ENCODE measurements around the gene LURAP1L. TPM values are rescaled to one million over a fixed set of nuclear protein-coding genes. Genes with fewer than 3 reads are reported as not detected.
A peak's percentile ranks its signal among the peaks of the same experiment; 100 is the strongest.

LURAP1L gene
- polyA plus RNA-seq, 4 donors: 3.5 to 17.5 (median 6.5) TPM

DNA sequence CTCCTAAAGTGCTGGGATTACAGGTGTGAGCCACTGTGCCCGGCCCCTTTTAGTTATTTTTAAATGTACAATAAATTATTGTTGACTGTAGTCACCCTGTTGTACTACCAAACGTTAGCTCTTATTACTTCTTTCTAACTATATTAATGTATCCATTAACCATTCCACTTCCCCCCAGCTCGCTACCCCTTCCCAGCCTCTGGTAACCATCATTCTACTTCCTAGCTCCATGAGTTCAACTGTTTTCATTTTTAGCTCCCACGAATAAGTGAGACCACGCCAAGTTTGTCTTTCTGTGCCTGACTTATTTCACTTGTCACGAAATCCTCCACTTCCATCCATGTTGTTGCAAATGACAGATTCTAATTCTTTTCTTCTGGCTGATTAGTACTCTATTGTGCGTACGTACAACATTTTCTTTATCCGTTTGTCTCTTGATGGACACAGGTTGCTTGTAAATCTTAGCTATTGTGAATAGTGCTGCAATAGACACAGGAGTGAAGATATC lies 6.5 kb downstream of the LURAP1L start:
- H3K36me3 ChIP-seq (ENCODE audit: control insufficient read depth in 3 of 3, insufficient read depth in 2 of 3, low read depth in 1 of 3, low read length in 3 of 3): peaks cover 0 to 5% (median 0%) of the 10 kb centered on the region in 3 donors
- H3K27me3 ChIP-seq (ENCODE audit: control insufficient read depth in 3 of 3, insufficient read depth in 3 of 3, low read length in 3 of 3): no peaks in the 10 kb centered on the region
- DNase-seq (no peak), FAIRE-seq (no peak)
- peaks cover 0 to 22% (median 5%) of the 10 kb centered on the region in 3 donors for H3K4me1 ChIP-seq (ENCODE audit: control insufficient read depth in 3 of 3, insufficient read depth in 2 of 3, low read depth in 1 of 3, low read length in 2 of 3)
- WGBS, 3 donors: 64 to 73% (median 72%) methylated on average over 9 of the region's 9 CpGs
- H3K9me3 ChIP-seq (ENCODE audit: control insufficient read depth in 2 of 2, insufficient read depth in 1 of 2, low read depth in 1 of 2, low read length in 1 of 2): peaks cover 0 to 1% of the 10 kb centered on the region in 2 donors
- no peak overlapping the region for H3K4me3 ChIP-seq (ENCODE audit: low read depth in 1 of 3, low read length in 3 of 3)
- no peak overlapping the region for H3K27ac ChIP-seq (ENCODE audit: low read depth in 1 of 3, low read length in 2 of 3)

GRCh38 chr9:12783767-12784460 lies 9.1 kb downstream of the LURAP1L start:
- H3K4me3 ChIP-seq (ENCODE audit: low read depth in 1 of 3, low read length in 3 of 3): no peak overlapping the region
- no peaks in the 10 kb centered on the region for H3K27me3 ChIP-seq (ENCODE audit: control insufficient read depth in 3 of 3, insufficient read depth in 3 of 3, low read length in 3 of 3)
- H3K27ac ChIP-seq (ENCODE audit: low read depth in 1 of 3, low read length in 2 of 3): peak overlapping the region; percentile 32 to 59 (median 36)
- 68 to 91% (median 77%) methylated on average over 1 of the region's 1 CpG for WGBS, 3 donors
- H3K4me1 ChIP-seq (ENCODE audit: control insufficient read depth in 3 of 3, insufficient read depth in 2 of 3, low read depth in 1 of 3, low read length in 2 of 3): peaks cover 0 to 9% (median 5%) of the 10 kb centered on the region in 3 donors
- peaks cover 0 to 1% of the 10 kb centered on the region in 2 donors for H3K9me3 ChIP-seq (ENCODE audit: control insufficient read depth in 2 of 2, insufficient read depth in 1 of 2, low read depth in 1 of 2, low read length in 1 of 2)
- FAIRE-seq: no peak
- no peak for DNase-seq
- H3K36me3 ChIP-seq (ENCODE audit: control insufficient read depth in 3 of 3, insufficient read depth in 2 of 3, low read depth in 1 of 3, low read length in 3 of 3): peaks cover 0 to 5% (median 0%) of the 10 kb centered on the region in 3 donors

- no peak for FAIRE-seq
- peaks cover 0 to 1% of the 10 kb centered on the region in 2 donors for H3K9me3 ChIP-seq (ENCODE audit: control insufficient read depth in 2 of 2, insufficient read depth in 1 of 2, low read depth in 1 of 2, low read length in 1 of 2)
Measured at GRCh38 chr9:12784461-12785259, 9.8 kb downstream of the LURAP1L start.

DNA sequence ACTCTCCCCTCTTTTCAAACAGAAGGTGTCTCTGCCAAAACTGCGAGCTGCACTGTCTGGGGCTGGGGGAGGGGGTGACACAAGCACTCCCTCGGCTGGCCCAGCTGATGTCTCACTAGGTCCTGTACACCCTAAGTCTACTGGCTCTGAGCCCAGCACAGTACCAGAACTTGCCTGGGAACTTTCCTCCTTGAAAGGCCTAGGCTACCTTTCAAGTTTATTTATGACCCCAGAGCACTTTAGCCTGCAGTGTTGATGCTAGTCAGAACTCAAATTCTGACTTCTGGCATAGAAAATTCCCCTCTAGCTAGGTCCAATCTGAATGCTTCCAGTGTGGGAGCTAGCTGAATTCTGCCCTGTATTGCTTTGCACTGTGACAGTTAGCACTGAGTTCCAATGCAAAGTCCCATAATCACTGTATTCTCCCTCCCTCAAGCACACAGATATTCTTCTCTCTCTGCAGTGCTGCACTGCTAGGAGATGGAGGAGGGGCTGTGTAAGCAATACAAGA lies 10.5 kb downstream of the LURAP1L start:
- WGBS, 3 donors: 28 to 42% (median 31%) methylated on average over 2 of the region's 2 CpGs

More at GRCh38 chr9:12784461-12785259, 9.8 kb downstream of the LURAP1L start:
- DNase-seq: peak in 1 of 2 donors; percentile 35
- H3K4me1 ChIP-seq (ENCODE audit: control insufficient read depth in 3 of 3, insufficient read depth in 2 of 3, low read depth in 1 of 3, low read length in 2 of 3): peaks cover 0 to 9% (median 5%) of the 10 kb centered on the region in 3 donors
- peaks cover 0 to 5% (median 0%) of the 10 kb centered on the region in 3 donors for H3K36me3 ChIP-seq (ENCODE audit: control insufficient read depth in 3 of 3, insufficient read depth in 2 of 3, low read depth in 1 of 3, low read length in 3 of 3)
- no peak overlapping the region for H3K4me3 ChIP-seq (ENCODE audit: low read depth in 1 of 3, low read length in 3 of 3)
- 55 to 70% (median 65%) methylated on average over 6 of the region's 6 CpGs for WGBS, 3 donors
- H3K27me3 ChIP-seq (ENCODE audit: control insufficient read depth in 3 of 3, insufficient read depth in 3 of 3, low read length in 3 of 3): no peaks in the 10 kb centered on the region
- H3K27ac ChIP-seq (ENCODE audit: low read depth in 1 of 3, low read length in 2 of 3): peak overlapping the region; percentile 32 to 83 (median 59)

DNA sequence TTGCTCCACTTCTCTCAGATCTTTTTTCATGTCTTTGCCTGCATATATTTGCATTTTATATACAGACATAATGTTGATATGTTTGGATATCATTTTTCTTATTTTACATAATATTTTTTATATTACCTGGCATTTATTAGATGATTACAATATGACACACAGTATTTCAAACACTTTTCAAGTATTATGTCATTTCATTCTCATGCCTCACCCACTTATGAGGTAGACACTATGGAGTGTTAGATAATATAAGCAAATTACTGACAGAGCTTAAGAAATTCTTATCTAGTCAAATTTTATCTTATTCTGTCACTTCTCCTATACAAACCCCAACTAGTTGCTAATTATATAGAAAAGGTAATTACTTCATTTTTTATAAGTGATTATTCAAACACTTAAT lies 11.1 kb downstream of the LURAP1L start:
- peaks cover 0 to 5% (median 0%) of the 10 kb centered on the region in 3 donors for H3K36me3 ChIP-seq (ENCODE audit: control insufficient read depth in 3 of 3, insufficient read depth in 2 of 3, low read depth in 1 of 3, low read length in 3 of 3)
- no peak overlapping the region for H3K4me3 ChIP-seq (ENCODE audit: low read depth in 1 of 3, low read length in 3 of 3)
- peaks cover 0 to 9% (median 5%) of the 10 kb centered on the region in 3 donors for H3K4me1 ChIP-seq (ENCODE audit: control insufficient read depth in 3 of 3, insufficient read depth in 2 of 3, low read depth in 1 of 3, low read length in 2 of 3)
- H3K9me3 ChIP-seq (ENCODE audit: control insufficient read depth in 2 of 2, insufficient read depth in 1 of 2, low read depth in 1 of 2, low read length in 1 of 2): peaks cover 0 to 1% of the 10 kb centered on the region in 2 donors
- no peaks in the 10 kb centered on the region for H3K27me3 ChIP-seq (ENCODE audit: control insufficient read depth in 3 of 3, insufficient read depth in 3 of 3, low read length in 3 of 3)
- no peak overlapping the region for H3K27ac ChIP-seq (ENCODE audit: low read depth in 1 of 3, low read length in 2 of 3)
- DNase-seq (no peak), FAIRE-seq (no peak)

More for the DNA sequence above, 10.5 kb downstream of the LURAP1L start:
- peak overlapping the region in 2 of 3 donors; percentile 59 to 83 for H3K27ac ChIP-seq (ENCODE audit: low read depth in 1 of 3, low read length in 2 of 3)
- H3K9me3 ChIP-seq (ENCODE audit: control insufficient read depth in 2 of 2, insufficient read depth in 1 of 2, low read depth in 1 of 2, low read length in 1 of 2): peaks cover 0 to 1% of the 10 kb centered on the region in 2 donors
- DNase-seq: peak in 1 of 2 donors; percentile 27
- H3K36me3 ChIP-seq (ENCODE audit: control insufficient read depth in 3 of 3, insufficient read depth in 2 of 3, low read depth in 1 of 3, low read length in 3 of 3): peaks cover 0 to 5% (median 0%) of the 10 kb centered on the region in 3 donors
- no peak for FAIRE-seq
- no peaks in the 10 kb centered on the region for H3K27me3 ChIP-seq (ENCODE audit: control insufficient read depth in 3 of 3, insufficient read depth in 3 of 3, low read length in 3 of 3)
- H3K4me1 ChIP-seq (ENCODE audit: control insufficient read depth in 3 of 3, insufficient read depth in 2 of 3, low read depth in 1 of 3, low read length in 2 of 3): peaks cover 0 to 9% (median 5%) of the 10 kb centered on the region in 3 donors
- no peak overlapping the region for H3K4me3 ChIP-seq (ENCODE audit: low read depth in 1 of 3, low read length in 3 of 3)

DNA sequence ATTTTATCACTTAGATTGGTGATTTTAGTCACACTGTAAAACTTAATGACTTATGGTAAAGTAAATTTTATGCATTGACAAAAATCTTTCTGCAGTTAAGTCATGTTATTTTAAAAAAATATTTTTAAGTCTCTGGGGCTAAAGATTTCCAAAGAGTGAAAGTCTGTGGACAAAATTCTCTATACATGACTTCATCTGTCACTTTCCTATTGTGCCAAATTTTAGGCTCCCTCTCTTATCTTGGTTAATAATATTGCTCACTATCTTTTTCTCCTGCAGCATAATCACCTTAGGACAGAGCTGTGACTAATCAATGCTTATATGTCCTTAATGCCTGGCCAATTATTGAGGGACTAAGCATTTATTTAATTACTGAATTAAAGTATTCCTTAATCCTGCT lies 15.2 kb downstream of the LURAP1L start:
- no peak overlapping the region for H3K4me3 ChIP-seq (ENCODE audit: low read depth in 1 of 3, low read length in 3 of 3)
- H3K9me3 ChIP-seq (ENCODE audit: control insufficient read depth in 2 of 2, insufficient read depth in 1 of 2, low read depth in 1 of 2, low read length in 1 of 2): no peaks in the 10 kb centered on the region
- FAIRE-seq (no peak), DNase-seq (no peak)
- H3K27me3 ChIP-seq (ENCODE audit: control insufficient read depth in 3 of 3, insufficient read depth in 3 of 3, low read length in 3 of 3): no peaks in the 10 kb centered on the region
- H3K27ac ChIP-seq (ENCODE audit: low read depth in 1 of 3, low read length in 2 of 3): no peak overlapping the region
- H3K36me3 ChIP-seq (ENCODE audit: control insufficient read depth in 3 of 3, insufficient read depth in 2 of 3, low read depth in 1 of 3, low read length in 3 of 3): peaks cover 0 to 2% (median 0%) of the 10 kb centered on the region in 3 donors
- H3K4me1 ChIP-seq (ENCODE audit: control insufficient read depth in 3 of 3, insufficient read depth in 2 of 3, low read depth in 1 of 3, low read length in 2 of 3): peaks cover 0 to 7% (median 4%) of the 10 kb centered on the region in 3 donors

GRCh38 chr9:12790883-12791282 lies 16.1 kb downstream of the LURAP1L start:
- WGBS, 3 donors: 65 to 77% (median 75%) methylated on average over 3 of the region's 3 CpGs
- H3K4me1 ChIP-seq (ENCODE audit: control insufficient read depth in 3 of 3, insufficient read depth in 2 of 3, low read depth in 1 of 3, low read length in 2 of 3): no peaks in the 10 kb centered on the region
- no peaks in the 10 kb centered on the region for H3K9me3 ChIP-seq (ENCODE audit: control insufficient read depth in 2 of 2, insufficient read depth in 1 of 2, low read depth in 1 of 2, low read length in 1 of 2)
- DNase-seq (no peak), FAIRE-seq (no peak)
- no peaks in the 10 kb centered on the region for H3K36me3 ChIP-seq (ENCODE audit: control insufficient read depth in 3 of 3, insufficient read depth in 2 of 3, low read depth in 1 of 3, low read length in 3 of 3)
- no peaks in the 10 kb centered on the region for H3K27me3 ChIP-seq (ENCODE audit: control insufficient read depth in 3 of 3, insufficient read depth in 3 of 3, low read length in 3 of 3)
- no peak overlapping the region for H3K4me3 ChIP-seq (ENCODE audit: low read depth in 1 of 3, low read length in 3 of 3)
- H3K27ac ChIP-seq (ENCODE audit: low read depth in 1 of 3, low read length in 2 of 3): no peak overlapping the region

DNA sequence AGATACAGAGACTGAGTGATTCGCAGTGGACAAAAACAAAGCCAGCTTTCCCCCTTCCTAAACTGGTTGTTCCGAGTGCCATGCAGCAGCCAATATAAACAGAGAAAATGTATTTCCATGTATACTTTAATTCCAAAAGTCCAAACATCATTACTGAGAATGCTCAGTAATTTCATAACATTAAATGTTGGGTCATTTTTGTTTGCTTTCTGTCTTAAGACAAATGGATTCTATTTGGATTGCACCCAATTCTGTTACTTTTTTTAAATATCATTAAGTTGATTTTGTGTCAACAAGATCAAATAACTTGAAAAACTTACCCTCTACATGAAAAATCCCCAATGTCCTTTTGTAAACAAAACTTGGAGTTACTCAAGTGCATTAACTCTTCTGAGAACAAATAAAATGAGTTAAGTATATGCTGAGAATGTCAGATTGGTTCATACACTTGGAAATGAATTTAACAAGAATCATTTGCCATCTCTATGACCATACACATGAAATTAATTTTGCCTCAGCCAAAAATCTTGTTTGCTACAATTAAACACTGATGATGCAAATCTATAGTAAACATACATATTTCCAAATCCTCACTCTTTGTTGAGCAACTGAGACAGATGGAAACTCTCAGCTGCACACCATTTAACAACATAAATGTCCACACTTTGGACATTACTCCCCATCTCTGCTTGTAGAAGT lies 19.4 kb downstream of the LURAP1L start:
- DNase-seq: no peak
- H3K4me1 ChIP-seq (ENCODE audit: control insufficient read depth in 3 of 3, insufficient read depth in 2 of 3, low read depth in 1 of 3, low read length in 2 of 3): no peaks in the 10 kb centered on the region
- H3K27me3 ChIP-seq (ENCODE audit: control insufficient read depth in 3 of 3, insufficient read depth in 3 of 3, low read length in 3 of 3): no peaks in the 10 kb centered on the region
- no peak for FAIRE-seq
- no peaks in the 10 kb centered on the region for H3K36me3 ChIP-seq (ENCODE audit: control insufficient read depth in 3 of 3, insufficient read depth in 2 of 3, low read depth in 1 of 3, low read length in 3 of 3)
- no peak overlapping the region for H3K4me3 ChIP-seq (ENCODE audit: low read depth in 1 of 3, low read length in 3 of 3)
- H3K9me3 ChIP-seq (ENCODE audit: control insufficient read depth in 2 of 2, insufficient read depth in 1 of 2, low read depth in 1 of 2, low read length in 1 of 2): no peaks in the 10 kb centered on the region
- H3K27ac ChIP-seq (ENCODE audit: low read depth in 1 of 3, low read length in 2 of 3): no peak overlapping the region
- 70 to 91% (median 86%) methylated on average over 2 of the region's 2 CpGs for WGBS, 3 donors

All from small intestine (tissue), 7 donors.